ENCODE results near the gene POM121. TPM values are rescaled to one million over a fixed set of nuclear protein-coding genes. Genes with fewer than 3 reads are reported as not detected.
"Not testable (repeated sequence)": the region's sequence is repeated elsewhere in the genome, so short reads cannot be mapped to it uniquely, and the experiment has no call there.

The POM121 gene
- total RNA-seq, 8 experiments from 2014 or later = 7.3 to 40.8 (median 13.8) TPM

DNA sequence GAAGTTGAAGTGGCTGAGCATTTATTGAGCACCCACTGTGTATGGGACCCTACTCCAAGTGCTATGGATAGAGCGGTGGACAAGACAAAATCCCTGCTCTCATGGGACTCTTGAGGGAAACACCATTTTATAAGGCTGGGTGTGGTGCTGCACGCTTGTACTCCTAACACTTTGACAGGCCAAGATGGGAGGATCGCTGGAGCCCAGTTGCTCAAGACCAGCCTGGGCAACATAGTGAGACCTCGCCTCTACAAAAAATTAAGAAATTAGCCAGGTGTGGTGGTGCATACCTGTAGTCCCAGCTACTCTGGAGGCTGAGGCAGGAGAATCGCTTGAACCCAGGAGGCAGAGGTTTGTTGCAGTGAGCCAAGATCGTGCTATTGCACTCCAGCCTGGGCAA is 2.9 kb downstream of the POM121 start:
- ATAC-seq (replicated peaks in 6 of 8); H3K27ac ChIP-seq; H3K4me3 ChIP-seq; in situ Hi-C loops (cut with MboI; ENCODE audit: low pct_unique_long_range_greater_than_20kb in 2 of 9, low sequenced_read_pairs in 9 of 9, unreplicated experiment in 9 of 9): not testable (repeated sequence)
- H3K4me1 ChIP-seq (replicated peaks in 1 of 2) = peaks cover 10 to 11% of the 10 kb centered on the region in 2 donors
- 83 to 100% (median 96%) methylated on average over 1 to 4 of the region's 6 CpGs; no CpG with 5 or more reads in 1 of the 10 experiments for WGBS, 10 experiments

DNA sequence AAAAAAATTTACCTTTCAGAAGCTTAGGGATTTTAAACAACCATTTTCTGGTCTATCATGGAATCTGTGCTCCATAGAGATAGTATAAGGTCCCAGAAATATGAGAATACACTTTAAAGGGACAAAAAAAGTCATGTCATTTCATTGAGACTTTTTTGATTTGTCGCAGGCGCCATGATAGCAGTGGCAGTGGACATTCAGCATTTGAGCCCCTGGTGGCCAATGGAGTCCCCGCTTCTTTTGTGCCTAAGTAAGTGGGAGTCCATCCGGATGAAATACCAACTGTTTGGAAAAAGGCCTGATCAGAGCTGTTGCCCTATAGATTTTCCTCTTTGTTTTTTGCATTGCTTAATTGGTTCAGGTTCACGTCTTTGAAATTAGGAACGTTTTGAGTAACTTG is 3.3 kb downstream of the POM121 start:
- H3K27ac ChIP-seq; in situ Hi-C loops (cut with MboI; ENCODE audit: low pct_unique_long_range_greater_than_20kb in 2 of 9, low sequenced_read_pairs in 9 of 9, unreplicated experiment in 9 of 9); H3K4me3 ChIP-seq; ATAC-seq (replicated peaks in 6 of 8): not testable (repeated sequence)
- peaks cover 10 to 11% of the 10 kb centered on the region in 2 donors for H3K4me1 ChIP-seq (replicated peaks in 1 of 2)
- WGBS, 10 experiments = 91 to 100% (median 96%) methylated on average over 3 to 6 of the region's 6 CpGs; no CpG with 5 or more reads in 2 of the 10 experiments

DNA sequence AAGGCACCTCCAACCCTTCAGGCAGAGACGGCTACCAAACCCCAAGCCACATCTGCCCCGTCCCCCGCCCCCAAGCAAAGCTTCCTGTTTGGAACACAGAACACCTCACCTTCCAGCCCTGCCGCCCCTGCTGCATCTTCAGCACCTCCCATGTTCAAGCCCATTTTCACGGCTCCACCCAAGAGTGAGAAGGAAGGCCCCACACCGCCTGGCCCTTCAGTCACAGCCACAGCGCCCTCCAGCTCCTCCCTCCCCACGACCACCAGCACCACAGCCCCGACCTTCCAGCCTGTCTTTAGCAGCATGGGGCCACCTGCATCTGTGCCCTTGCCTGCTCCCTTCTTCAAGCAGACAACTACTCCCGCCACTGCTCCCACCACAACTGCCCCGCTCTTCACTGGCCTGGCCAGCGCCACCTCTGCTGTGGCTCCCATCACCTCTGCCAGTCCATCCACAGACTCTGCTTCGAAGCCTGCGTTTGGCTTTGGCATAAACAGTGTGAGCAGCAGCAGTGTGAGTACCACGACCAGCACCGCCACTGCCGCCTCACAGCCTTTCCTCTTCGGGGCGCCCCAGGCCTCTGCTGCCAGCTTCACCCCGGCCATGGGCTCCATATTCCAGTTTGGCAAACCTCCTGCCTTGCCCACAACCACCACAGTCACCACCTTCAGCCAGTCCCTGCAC is 17.3 kb downstream of the POM121 start:
- H3K27ac ChIP-seq; in situ Hi-C loops (cut with MboI; ENCODE audit: low pct_unique_long_range_greater_than_20kb in 2 of 9, low sequenced_read_pairs in 9 of 9, unreplicated experiment in 9 of 9); H3K4me1 ChIP-seq (replicated peaks in 1 of 2); H3K4me3 ChIP-seq: not testable (repeated sequence)
- peak in 5 of 8 experiments; percentile 4 to 53 (median 47) for ATAC-seq (replicated peaks in 6 of 8)
- WGBS, 10 experiments = no CpG with 5 or more reads among the region's 20 CpGs

DNA sequence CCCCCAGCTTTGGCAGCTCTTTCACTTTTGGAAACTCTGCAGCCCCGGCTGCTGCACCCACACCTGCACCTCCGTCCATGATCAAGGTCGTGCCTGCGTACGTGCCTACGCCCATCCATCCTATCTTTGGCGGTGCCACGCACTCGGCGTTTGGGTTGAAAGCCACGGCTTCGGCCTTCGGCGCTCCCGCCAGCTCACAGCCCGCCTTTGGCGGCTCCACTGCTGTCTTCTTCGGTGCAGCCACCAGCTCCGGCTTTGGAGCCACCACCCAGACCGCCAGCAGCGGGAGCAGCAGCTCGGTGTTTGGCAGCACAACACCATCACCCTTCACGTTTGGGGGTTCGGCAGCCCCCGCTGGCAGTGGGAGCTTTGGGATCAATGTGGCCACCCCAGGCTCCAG is 18.1 kb downstream of the POM121 start:
- in situ Hi-C loops (cut with MboI; ENCODE audit: low pct_unique_long_range_greater_than_20kb in 2 of 9, low sequenced_read_pairs in 9 of 9, unreplicated experiment in 9 of 9); ATAC-seq (replicated peaks in 6 of 8); H3K27ac ChIP-seq; H3K4me3 ChIP-seq; H3K4me1 ChIP-seq (replicated peaks in 1 of 2): not testable (repeated sequence)
- no CpG with 5 or more reads among the region's 25 CpGs for WGBS, 10 experiments

DNA sequence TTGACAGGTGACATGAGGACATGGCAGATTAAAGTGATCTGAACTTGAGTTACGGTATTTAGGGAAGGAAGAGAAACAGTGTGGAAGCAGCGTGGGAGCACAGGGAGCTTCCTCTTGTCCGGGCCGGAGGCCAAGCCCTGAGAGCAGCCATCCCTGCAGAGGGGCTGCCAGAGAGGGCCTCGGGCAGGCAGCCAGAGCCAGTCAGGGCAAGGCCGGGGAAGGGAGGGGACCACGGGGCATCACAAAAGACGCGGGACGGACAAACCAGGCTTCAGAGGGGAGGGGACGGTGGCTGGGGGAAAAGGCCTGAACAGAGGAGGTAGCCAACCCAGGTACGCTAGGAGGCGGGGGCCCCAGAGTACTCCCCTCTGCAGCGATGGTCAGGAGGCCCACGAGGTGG is 20.0 kb downstream of the POM121 start:
- ATAC-seq (replicated peaks in 6 of 8) = peak in 1 of 8 experiments; percentile 8
- in situ Hi-C loops (cut with MboI; ENCODE audit: low pct_unique_long_range_greater_than_20kb in 2 of 9, low sequenced_read_pairs in 9 of 9, unreplicated experiment in 9 of 9) = not testable (repeated sequence)
- no CpG with 5 or more reads among the region's 15 CpGs for WGBS, 10 experiments

DNA sequence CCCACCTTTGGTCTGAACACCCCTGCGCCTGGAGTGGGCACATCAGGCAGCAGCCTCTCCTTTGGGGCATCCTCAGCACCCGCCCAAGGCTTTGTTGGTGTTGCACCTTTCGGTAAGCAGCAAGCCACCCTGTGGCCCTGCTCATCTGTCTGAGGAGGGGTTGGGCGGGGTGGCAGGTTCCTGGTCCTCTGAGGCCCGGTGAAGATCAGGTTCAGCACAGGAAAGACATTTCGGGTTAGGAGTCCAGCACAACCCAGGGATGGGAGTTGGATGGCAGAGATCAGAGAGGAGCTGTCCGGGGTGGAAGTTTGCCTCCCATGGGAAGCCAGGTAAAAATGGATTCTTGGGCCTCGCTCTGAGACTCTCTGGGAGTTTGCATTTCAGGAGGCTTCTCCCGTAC is 20.7 kb downstream of the POM121 start:
- in situ Hi-C loops (cut with MboI; ENCODE audit: low pct_unique_long_range_greater_than_20kb in 2 of 9, low sequenced_read_pairs in 9 of 9, unreplicated experiment in 9 of 9); H3K27ac ChIP-seq; ATAC-seq (replicated peaks in 6 of 8); H3K4me3 ChIP-seq; H3K4me1 ChIP-seq (replicated peaks in 1 of 2): not testable (repeated sequence)
- WGBS, 10 experiments = 100% methylated on average over 1 of the region's 9 CpGs; no CpG with 5 or more reads in 9 of the 10 experiments

More for the DNA sequence above, 20.0 kb downstream of the POM121 start:
- H3K4me3 ChIP-seq; H3K27ac ChIP-seq; H3K4me1 ChIP-seq (replicated peaks in 1 of 2): not testable (repeated sequence)

DNA sequence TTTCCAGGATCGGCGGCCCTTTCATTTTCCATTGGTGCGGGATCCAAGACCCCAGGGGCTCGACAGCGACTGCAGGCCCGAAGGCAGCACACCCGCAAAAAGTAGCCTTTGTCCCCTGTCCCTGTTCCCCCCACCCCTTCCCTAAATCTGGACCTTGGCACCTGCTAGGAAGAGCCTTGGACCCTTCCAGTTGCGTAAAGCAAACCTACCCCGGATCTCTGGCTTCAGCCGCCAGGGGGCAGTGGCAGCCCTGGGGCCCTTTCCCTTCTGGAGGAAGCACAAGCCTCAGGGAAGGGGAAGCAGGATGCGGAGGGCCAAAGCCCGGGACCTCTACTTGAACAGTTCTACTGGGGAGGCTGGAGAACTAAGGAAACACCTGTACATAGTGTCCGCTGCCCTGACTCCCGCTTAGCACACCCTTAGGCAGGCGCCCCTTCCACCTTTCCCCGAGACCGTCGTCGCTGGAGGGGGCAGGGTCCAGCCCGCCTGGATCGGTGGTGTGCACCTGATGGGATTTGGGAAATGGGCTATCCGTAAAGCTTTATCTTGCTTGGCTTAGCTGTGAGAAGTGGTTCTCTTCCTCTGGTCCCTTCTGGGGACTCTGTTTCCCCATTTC is 21.3 kb downstream of the POM121 start:
- ATAC-seq (replicated peaks in 6 of 8) = peak in 3 of 8 experiments; percentile 8 to 50 (median 14)
- H3K4me3 ChIP-seq; H3K4me1 ChIP-seq (replicated peaks in 1 of 2); in situ Hi-C loops (cut with MboI; ENCODE audit: low pct_unique_long_range_greater_than_20kb in 2 of 9, low sequenced_read_pairs in 9 of 9, unreplicated experiment in 9 of 9); H3K27ac ChIP-seq: not testable (repeated sequence)
- WGBS, 10 experiments = 100% methylated on average over 4 of the region's 22 CpGs; no CpG with 5 or more reads in 9 of the 10 experiments

DNA sequence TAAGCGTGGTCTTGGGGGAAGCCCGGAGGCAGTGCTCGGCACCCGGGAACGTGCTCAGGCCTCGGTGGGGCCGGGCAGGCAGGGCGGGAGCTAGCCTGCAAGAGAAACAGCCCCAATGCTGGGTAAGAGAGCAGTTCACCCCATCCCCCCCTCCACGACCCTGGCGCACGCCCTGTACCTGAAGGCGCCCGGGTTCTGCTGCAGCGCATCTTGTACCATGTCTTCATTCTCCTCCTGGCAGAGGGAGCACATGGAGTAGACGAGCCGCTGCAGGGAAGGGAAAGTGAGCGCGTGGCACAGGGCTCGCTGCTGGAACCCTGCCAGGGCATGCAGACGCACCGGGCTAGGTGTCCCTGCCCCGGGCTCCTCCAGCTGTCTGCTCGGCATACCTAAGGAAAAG is 23.8 kb downstream of the POM121 start:
- H3K27ac ChIP-seq = not testable (repeated sequence)

DNA sequence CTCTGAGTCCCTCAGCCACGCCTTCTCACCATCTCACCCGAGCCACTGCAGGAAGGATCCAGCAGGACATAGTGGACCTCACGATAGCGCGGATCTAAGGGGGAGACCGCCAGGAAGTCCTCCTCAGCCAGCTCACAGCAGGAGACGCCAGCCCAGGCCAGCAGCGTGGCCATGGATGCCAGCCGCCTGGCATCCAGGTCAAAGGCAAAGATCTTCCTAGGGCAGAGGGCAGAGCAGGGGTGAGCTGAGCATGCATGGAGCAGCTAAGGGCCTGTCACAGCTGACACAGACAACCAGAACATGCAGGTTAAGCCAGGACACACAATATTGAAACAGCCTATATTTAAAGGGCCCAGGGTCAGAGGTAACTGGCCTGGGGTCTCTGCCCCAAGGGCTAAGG is 24.4 kb downstream of the POM121 start:
- H3K4me1 ChIP-seq (replicated peaks in 1 of 2); ATAC-seq (replicated peaks in 6 of 8); H3K27ac ChIP-seq; H3K4me3 ChIP-seq; in situ Hi-C loops (cut with MboI; ENCODE audit: low pct_unique_long_range_greater_than_20kb in 2 of 9, low sequenced_read_pairs in 9 of 9, unreplicated experiment in 9 of 9): not testable (repeated sequence)
- WGBS, 10 experiments = no CpG with 5 or more reads among the region's 9 CpGs

More for the DNA sequence above, 23.8 kb downstream of the POM121 start:
- H3K4me3 ChIP-seq; in situ Hi-C loops (cut with MboI; ENCODE audit: low pct_unique_long_range_greater_than_20kb in 2 of 9, low sequenced_read_pairs in 9 of 9, unreplicated experiment in 9 of 9); H3K4me1 ChIP-seq (replicated peaks in 1 of 2): not testable (repeated sequence)
- no CpG with 5 or more reads among the region's 23 CpGs for WGBS, 10 experiments
- ATAC-seq (replicated peaks in 6 of 8) = peak in 3 of 8 experiments; percentile 1 to 9 (median 8)

DNA sequence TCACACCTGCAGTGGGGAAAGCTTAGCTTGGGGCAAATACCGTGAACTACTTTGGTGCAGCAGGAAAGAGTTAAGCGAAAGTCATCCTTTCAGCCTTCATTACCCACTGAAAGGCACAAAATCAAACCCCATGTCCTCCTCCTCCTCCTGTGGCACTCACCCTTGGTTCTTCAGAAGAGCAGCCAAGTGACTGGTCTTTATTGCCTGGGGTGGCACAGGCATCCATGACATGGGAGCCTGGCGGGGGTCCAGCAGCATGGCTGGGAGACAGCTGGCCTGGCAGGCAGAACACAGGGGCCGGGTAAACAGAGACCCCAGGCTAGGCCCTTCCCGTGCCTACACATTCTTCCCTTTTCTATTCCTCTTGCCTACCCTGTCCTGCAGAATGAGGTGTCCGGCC is 24.8 kb downstream of the POM121 start:
- H3K4me1 ChIP-seq (replicated peaks in 1 of 2); H3K27ac ChIP-seq; ATAC-seq (replicated peaks in 6 of 8); in situ Hi-C loops (cut with MboI; ENCODE audit: low pct_unique_long_range_greater_than_20kb in 2 of 9, low sequenced_read_pairs in 9 of 9, unreplicated experiment in 9 of 9); H3K4me3 ChIP-seq: not testable (repeated sequence)
- WGBS, 10 experiments = no CpG with 5 or more reads among the region's 6 CpGs

DNA sequence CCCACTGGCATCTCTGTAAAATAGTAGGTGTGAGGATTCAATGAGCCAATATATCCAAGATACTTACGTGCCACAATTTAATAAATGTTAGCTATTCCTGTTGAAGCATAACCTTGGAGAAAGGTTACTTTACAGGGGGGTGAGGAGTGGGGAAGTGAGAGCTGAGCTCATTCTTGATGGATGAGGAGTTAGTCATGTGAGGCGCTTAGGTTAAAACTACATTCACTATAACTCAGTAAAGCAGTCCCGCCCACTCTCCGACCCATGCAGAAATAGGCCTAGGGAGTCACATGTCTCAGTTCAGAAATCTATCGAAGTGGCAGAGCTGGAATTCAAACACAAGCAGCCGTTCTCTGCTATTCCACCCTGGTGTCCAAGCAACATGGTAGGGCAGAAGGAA is 25.5 kb downstream of the POM121 start:
- WGBS, 10 experiments = no CpG with 5 or more reads among the region's 6 CpGs
- ATAC-seq (replicated peaks in 6 of 8) = peak in 6 of 8 experiments; percentile 12 to 85 (median 63)
- in situ Hi-C loops (cut with MboI; ENCODE audit: low pct_unique_long_range_greater_than_20kb in 2 of 9, low sequenced_read_pairs in 9 of 9, unreplicated experiment in 9 of 9); H3K27ac ChIP-seq; H3K4me1 ChIP-seq (replicated peaks in 1 of 2); H3K4me3 ChIP-seq: not testable (repeated sequence)

DNA sequence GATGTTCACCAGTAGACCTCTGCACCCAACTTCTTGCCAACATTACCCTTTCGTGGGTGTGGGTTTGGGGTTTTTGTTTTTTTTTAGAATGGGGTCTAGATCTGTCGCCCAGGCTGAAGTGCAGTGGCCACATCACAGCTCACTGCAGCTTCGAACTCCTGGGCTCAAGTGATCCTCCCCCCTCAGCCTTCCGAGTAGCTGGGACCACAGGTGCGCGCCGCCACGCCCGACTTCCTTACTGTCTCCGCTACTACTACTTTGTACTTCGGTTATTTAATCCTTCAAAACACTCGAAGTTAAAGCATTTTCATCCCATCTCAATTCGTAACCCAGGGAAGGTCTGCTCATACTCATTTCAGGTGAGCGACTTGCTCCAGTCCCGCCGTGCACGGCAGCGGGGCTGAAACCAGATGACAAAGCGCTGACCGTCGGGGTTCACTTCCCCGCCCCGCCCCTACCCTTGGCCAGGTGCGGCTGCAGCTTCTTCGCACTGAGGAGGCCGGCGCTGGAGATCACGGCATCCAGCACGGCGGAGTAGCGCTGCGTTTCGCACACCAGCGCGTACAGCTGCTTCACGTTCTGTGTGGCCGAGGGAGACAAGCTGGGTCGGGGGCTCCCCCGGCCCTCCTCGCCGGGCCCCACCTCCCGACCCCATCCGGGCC is 29.1 kb downstream of the POM121 start:
- H3K27ac ChIP-seq; H3K4me1 ChIP-seq (replicated peaks in 1 of 2); in situ Hi-C loops (cut with MboI; ENCODE audit: low pct_unique_long_range_greater_than_20kb in 2 of 9, low sequenced_read_pairs in 9 of 9, unreplicated experiment in 9 of 9); H3K4me3 ChIP-seq: not testable (repeated sequence)
- ATAC-seq (replicated peaks in 6 of 8) = peak; percentile 55 to 78 (median 66)
- WGBS, 10 experiments = no CpG with 5 or more reads among the region's 43 CpGs

DNA sequence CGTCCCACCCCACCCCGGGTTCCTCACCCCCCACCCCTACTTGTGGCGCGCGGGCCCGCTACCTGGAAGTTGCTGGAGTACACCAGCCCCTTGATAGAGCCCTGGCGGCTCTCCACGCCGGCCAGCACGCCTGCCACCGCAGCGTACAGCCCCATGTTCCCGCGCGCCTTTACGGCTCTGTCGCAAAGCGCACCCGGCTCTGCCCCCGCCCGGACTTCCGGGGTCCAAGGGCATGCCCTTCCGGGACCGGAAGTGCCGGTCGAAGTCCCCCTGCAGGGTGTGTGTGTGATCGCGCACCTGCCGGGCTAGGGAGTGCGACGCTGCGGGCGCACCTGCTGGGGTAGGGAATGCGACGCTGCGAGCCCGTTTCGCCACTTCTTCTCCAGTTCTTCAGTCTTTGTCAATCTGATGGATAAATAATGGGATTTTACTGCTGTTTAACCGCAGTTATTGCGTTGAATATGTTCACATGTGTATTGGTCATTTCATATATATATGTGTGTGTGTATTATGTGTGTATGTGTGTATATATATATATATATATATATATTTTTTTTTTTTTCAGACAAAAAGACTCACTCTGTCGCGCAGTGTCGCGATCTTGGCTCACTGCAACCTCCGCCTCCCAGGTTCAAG is 29.8 kb downstream of the POM121 start:
- H3K4me3 ChIP-seq = peak overlapping the region; percentile 30 to 34 (median 32)
- in situ Hi-C loops (cut with MboI; ENCODE audit: low pct_unique_long_range_greater_than_20kb in 2 of 9, low sequenced_read_pairs in 9 of 9, unreplicated experiment in 9 of 9); H3K27ac ChIP-seq; H3K4me1 ChIP-seq (replicated peaks in 1 of 2): not testable (repeated sequence)
- peak; percentile 79 to 96 (median 87) for ATAC-seq (replicated peaks in 6 of 8)
- WGBS, 10 experiments = no CpG with 5 or more reads among the region's 45 CpGs

Measured in motor neuron (in vitro differentiated cells).